NCI-H128 (cell line): ENCODE data around the gene GBX2.
A peak's percentile ranks its signal among the peaks of the same experiment; 100 is the strongest.

ENCODE experiments used
- DNase-seq: peaks from one replicate; lab custom pipeline; 2025; ENCODE audit not compliant: unreplicated experiment; lab: John Stamatoyannopoulos, UW

GBX2 gene

DNA sequence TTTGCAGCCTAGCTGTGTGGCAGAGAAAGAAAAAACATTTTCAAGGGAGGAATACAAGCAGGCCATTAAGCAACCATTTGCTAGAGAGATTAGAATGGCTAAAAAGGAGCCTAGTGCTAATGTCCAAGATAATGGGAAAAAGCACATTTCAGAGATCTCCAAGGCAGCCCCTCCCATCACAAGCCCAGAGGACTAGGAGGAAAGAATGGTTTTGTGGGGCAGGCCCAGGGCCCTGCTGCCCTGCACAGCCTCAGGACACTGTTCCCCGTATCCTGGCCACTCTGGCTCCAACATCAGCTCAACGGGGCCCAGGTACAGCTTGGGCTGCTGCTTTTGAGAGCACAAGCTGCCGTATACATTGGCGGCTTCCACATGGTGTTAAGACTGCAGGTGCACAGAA lies 16.5 kb upstream of the GBX2 start:
- no peak for DNase-seq

DNA sequence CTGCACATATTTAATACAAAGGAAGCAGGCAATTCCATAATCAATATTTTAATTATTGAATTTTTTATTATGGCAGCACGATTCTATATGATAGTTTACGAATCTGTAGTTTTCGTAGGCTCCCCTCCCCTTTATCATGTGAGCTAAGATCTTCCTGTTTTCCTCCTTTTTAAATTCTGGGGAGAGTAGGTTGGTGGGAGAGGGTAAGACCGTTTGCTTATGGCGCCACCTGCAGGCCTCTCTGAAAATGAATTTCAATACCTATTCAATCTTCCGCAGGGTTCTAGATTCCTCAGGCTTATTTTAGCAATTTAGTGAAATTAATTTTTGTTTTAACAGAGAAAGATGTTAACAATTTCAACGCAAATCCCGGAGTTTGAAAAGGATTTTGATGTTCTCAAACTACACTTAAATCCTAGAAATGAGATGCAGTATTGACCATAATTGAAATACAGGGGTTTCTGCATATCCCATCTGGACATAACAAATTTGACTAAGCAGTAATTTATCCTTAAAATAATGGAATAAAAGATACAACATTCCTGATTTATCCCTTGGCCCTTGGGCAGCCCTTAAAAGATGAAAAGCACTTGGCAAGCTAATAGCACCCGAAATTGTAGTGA lies 12.8 kb upstream of the GBX2 start:
- no peak for DNase-seq

DNA sequence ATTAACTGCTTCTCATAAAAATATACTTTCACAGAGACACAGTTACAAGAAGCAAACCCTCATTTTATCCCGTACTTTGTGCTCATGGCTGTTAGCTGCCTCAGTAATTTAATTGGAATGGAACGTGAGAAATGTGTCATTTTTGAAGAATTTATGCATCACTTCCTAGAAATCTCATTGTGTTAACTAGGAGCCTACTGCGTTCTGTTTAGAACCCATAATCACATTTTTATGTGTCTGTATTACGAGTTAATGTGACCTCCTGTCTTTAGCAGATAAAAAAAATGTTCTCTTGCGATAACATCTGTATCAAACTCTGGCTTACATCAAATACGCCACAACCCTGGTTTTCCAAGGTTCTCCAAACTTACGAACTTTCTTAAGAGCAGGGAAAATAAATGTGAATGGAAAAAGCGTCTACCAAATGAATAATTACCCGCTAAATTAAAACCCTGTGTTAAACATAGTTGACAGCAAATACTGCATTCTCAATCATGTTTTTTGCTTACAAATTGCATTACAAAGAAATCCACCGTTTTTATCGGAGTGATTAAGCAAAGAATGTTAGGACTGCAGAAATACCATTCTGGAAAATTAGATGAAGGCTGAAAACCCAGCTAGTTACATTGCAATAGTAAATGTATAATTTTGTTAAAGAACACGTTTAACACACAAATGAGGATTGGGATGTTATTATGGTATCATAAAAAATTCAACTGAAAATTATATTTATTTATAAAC lies 12.1 kb upstream of the GBX2 start:
- DNase-seq, result no peak

DNA sequence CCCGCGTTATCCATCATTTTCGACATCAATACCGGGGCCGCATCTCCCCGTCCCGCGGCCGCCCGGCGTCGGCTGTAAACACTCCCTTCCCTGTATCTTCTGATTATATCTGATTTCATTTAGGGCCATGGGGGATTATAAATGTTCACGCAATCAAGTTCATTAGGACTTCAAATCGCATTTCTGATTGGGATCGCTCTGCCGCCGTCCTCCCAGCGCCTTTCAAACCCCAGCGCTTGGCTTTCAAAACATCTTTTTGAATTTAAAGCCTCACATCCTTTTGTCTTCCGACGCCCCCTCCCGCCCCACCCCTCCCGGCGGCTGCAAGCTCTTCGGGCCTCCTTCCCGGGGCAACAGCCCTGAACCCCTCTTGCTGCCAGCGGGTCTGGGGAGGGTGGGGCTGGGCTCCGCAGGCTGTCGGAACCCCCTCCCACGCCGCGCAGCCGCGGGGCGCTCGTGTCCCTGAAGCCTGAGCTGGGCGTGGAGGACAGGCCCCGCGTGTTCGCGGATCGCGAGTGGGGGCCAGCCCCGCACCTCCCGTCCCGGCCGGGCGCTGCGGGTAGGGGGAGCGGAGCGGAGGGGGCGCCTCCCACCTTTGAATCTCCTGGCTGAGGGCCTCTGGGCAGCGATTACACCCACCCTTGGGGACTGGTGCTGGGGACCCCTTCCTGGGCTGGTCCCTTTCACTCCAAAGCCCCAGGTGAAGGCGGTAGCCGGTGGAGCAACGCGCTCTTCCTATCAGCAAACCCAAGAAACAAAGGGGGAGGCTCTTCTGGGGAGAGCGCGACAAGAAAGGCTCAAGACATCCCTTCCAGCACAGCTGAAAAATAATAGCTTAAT lies 11.3 kb upstream of the GBX2 start:
- no peak for DNase-seq

DNA sequence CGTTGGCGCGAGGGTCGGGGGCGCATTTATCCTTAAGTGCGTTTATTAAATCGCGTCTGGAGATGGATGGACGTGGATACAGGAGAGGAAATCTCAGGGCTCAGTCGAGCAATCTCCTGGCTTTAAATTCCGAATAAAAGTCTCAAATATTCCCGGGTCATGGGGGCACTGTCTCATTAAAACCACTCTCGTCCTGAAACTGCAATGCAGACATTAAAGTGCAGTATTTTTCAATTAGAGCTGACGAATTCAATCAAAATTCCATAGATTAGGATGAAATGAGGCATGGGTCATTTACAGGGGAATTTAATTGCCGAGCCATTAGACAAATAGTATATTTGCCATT lies 10.7 kb upstream of the GBX2 start:
- DNase-seq, result no peak

DNA sequence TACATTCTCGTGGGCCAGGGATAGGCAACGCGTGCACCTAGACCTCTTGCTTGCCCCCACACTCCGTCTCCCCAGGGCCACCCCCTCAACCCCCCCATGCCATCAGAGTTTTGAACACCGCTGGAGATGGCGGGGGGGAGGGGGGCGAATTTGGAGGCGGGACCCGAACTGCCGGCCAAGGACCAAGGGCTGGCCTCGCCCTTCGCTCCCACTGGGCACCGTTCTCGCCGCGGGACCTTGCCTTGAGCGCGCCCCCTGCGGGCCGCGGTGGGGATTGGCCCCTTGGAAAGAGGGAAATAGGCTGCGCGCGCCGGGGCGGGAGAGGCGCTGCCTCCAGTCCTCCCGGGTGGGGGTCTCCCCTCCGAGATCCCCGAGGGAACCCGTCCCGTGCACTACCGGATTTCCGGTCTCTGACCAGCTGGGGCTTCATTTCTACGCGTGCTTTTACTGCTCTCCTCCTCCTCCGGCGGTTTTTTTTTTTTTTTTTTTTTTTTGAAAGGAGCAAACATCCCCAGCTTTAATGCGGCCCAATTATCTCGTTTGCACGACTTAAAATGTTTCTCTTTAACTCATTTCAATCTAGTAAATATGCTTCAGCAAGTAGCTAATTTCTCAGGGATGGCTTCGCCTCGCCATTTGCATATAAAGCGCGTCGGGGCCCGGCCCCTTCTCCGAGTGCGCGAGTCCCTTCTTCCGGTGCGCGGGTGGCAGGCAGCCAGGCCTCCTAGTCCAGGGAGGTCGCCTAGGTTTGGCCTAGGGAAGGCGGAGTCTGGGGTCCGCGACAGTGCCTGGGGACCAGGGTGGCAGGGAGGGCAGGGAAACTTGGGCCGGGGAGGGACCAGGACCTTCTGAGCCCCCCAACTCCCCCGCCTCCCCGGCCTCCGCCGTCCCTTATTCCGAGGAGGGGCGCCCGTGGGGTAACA lies 10.0 kb upstream of the GBX2 start:
- peak; percentile 9 for DNase-seq

DNA sequence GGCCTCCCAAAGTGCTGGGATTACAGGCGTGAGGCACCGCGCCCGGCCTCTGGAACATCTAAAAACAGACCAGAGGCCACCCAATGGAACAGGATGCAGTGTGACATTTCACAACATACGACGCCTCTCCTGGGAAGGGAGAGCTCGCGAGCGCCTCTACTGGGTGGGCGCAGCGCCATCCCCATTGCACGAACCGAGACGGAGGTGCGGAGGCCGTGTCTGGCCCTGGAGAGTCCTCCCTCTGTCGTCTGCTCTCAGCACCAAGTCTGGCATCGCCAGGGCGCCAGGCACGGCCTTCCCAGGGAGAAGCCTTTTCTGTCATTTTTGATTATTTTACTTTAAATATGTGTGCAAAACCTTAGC lies 9.4 kb upstream of the GBX2 start:
- DNase-seq, result no peak

DNA sequence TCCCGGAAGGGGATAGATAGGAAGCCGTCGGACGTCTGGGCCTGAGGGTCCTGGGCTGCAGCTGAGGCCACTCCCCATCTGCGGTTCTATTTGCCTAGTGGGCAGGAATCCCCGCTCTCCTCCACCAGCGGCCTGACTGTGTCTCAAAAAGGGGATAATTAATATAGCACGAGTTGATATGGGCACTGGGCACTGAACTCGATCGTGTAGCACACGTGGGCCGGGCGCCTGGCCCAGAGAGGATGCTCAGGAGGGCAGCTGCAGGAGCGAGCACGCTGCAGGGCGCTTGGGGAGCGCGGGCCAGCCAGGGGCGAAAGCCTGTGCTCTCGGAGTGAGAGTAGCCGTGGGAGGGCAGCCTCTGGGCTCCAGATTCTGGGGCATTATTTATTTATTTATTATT lies 8.8 kb upstream of the GBX2 start:
- DNase-seq, result no peak

DNA sequence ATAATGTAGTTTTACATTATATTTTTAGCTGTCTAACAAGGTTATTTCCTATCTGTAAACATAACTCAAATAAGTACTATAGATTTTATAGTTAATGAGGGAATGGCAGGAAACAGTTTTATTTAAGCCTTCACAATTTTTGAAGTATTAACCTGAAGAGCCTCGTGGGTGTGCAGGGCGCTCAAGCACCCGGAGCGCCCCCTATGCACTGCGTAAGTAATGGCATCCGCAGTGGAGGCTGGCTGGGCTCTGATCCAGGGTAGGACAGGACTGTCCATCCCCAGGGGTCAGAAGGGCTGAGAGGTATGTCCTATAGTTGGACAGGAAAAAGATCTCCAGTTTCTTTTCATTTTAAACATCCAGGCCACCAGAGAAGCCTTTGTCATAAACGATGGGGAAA lies 8.2 kb upstream of the GBX2 start:
- DNase-seq, result no peak

DNA sequence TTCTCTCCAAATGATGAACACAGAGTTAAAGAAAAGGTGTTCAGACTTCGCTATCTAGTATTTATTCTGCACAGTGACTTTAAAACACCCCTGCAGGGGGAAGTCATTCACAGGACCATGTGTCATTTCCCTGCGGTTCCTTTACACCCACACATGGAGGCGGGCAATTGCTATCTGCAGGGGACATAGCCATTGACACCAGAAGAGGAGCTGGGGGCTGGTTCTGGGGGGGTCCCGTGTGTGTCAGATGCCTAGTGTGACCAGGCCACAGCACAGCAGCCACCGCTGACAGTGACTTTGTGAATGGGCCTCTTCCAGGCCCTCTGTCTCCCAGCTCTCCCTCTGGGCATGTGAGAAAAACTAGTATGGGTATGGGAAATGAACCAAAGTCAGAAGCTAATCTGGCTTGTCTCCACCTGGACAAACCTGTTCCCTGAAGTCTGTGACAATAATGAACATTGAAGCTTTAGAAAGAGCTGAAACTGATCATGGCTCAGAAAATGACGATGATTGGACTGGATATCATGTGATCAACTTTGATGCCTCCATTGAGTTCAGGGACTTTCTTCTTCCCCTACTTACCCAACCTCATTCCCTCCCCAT lies 7.5 kb upstream of the GBX2 start:
- no peak for DNase-seq

DNA sequence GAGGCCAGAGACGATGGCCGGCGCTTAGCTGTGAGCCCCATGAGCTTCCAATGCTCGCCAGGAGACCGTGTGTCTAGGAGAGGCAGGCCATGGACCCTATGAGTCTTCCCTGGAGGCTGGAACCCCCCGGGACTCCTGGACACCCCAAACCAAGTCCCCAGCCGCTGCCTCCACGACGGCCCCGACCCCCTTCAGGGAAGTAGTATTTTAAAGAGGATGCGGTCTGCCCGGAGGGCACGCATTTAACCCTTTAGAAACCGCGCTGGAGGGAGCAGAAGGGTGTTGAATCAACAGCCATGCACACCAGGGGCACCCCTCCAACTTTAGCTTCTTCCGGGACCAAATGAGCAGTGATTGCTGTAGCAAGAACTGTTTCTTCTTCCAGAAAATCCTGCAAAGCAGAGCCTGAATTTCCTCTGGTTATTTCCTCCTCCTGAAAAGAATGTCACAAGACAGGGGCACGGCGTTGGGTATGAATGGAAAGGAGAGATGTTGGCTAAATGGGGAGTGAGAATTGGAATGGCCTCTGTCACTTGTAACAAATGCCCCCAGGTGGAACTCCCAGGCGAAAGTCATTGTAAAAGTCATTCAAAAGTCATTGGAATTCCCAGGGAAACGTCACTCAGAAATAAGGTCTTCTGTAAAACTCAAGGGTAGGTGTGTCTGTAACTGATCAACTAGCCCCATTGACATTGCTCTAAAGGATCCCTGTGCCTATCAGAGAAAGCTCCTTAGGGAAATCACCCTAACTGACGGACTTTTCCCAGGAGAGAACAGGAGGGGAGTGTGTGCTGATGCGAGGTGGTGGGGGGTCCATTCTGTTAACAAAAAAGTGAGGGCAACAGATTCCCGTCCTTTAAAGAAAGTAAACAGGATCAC lies 5.8 kb upstream of the GBX2 start:
- DNase-seq, result no peak

DNA sequence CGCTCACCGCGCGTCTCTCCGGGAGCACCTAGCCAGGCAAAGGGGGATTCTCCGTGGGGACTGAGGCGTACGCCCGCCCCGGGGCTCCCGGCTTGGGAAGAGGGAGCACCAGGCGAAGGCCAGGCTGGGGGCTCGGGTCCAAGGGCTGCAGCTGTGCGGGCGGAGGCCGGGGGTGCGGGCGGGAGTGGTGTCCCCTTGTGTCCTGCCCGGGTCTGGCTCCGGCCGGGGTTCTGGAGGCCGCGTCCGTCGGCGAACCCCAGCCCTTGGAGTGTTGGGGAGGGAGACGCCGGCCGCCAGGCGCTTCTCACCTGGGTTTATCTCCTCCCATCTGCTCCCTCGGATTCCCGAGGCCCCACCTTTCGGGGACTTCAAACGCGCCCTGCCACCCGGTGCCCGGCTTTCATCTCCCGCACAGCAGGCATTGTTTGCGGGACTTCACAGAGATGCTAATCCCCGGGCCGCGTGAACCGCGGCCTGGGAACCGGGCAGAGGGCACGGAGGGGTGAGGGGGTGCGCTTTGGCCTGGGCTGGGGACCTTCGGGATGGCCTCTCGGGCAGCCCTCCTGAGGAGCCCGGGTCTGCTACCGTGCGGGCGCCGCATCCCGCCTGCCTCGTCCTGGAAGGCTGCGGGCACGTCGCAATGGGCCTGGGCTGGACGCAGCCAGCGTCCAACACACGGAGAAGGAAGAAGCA lies 5.0 kb upstream of the GBX2 start:
- DNase-seq, result no peak

DNA sequence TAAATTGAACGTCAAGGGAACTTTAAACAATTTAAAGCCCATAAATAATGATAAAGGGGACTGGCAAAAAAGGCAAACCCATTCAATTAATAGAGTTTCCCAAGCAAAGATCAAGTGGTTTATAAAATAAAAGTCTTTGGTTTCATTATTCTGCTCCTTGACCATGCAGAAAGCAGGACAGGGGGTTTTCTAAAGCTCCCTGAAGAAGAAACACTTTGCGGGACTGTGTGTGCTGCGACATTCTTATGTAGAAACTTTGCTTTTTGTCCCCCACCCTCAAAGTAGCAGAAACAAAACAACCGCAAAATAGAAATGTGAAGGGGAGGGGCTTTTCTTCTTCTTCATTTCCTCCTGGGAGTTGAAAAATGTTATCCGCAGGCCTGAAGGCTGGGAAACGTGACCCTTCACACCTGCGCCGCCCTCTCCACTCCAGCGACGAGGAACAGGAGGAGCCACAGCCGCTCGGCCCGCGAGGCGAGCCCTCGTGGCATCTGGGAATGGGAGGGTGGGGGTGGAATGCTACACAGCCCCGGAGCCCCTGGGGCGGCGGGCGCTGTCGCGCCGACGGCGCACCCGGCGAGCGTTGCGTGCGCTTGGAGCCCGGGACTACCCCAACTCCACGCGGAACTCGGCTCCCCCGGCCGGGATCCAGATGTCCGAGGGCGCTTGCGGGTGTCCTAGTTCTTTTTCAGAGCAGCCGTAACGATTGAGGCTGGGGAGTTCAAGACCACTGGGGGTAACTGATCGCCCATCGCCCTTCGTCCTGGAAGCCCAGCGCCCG lies 4.3 kb upstream of the GBX2 start:
- no peak for DNase-seq

DNA sequence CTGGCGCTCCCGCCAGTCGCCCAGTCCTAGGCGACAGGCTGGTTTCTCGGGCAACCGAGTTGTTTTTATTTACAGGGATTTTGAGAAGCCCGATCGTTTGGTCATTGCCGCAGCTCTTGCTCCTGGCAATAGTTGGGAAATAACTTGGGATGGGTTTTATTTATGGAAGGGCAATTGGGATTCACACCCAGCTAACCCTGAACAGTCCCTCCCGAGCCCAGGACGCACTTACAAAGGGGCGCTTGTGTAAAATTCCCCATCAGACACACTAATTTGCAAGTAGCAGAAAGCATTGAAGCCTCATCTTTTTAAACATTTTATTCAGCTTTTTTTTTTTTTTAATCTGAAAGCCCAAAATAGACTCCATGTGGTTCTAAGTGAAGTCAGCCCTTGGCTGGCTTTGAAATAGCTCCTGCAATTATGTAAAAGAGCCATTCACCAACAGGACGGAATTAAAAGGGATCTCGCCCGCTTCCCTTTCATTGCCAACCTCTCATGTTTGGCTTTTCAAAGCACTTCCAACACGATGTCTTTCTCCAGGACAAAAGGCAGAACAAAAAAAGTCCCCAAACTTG lies 3.6 kb upstream of the GBX2 start:
- DNase-seq, result no peak

DNA sequence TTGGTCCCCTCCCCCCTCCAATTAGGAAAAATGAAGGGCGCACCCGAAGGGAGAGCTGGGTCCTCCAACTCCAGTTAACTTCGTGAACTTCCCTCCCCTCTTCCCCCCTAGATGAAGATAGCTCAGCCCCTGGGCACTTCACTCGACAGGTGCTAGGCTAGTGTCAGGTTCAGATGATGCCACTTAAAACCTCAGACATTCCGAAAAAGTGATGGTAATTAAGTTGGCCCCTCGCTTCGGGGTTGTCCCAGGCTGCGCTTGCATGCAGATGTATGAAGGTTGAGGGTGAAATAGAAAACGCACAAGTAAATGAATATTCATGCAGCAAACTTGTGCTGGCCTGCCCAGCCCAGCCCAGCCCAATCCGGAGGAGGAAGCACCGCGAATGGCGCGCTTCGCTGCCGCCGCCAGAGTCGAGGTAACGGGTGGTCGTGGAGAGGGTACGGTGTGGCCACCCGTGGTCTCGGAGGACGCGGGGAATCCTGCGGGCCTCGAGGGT lies 3.0 kb upstream of the GBX2 start:
- DNase-seq, result no peak

DNA sequence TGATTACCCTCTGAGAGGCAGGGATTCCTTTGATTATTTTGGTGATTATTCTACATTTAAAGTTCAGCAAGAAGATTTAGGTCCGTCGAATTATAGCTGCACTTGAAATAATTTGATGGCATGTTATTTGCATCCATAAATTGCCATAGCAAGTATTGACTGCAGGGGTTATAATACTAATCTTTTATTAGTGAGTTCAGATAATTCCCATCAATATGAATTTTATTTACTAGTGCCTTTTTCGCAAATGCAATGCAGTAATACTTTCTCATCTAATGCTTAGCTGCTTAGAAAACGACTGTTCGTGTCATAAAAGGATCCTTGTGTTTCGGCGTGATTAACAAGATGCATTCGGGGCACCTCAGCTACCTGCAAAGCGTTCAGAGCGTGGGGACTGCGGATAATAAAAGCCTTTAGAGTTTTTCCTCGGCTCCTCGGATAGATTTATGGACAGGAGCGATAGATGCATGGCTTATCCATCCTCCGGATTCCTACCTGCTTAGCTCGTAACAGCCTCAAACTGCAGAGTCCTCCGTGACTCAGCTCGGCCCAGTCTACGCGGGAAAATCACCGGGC lies 2.5 kb upstream of the GBX2 start:
- DNase-seq, result no peak

DNA sequence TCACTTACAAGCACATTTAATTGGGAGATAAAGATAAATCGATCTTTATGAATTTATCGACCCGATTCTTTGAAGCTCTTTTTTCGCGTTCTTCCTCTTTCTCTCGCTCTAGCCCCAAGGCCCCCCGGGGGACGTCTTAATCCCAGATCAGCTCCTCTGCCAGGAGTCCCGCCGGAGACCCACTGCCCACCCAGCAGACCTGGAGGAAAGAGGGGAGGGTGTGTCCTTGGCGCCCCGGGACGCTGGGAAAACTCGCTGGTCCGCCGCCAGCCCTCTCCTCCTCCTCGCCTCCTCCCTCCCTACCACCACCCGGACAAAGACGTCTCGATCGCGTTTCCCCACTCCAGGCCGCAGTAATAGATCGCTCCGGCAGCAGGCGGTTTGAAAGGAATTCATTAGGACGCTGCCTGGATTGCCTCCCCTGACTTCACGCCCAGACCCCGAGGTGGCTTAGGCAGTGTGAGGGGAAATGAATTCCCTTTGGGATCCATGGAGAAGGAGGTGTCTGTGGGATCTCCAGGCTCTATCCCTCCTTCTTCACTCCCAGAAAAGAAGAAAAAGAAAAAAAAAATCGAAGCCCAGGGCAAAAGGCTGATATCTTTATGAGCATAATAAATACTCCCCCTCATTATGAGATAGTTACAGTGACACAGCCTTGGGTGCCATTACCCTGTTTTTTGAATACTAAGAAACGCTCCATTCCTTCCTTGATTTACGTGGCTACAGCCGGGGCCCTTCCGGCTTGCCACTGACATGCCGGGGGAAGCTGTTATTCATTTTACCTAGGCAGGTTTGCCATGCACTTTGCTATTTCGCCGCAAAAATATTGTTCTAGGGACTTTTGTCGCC lies 1.8 kb upstream of the GBX2 start:
- no peak for DNase-seq
